HepG2 (cell line): ENCODE results near the gene ATP9A. TPM values are rescaled to one million over a fixed set of nuclear protein-coding genes. Genes with fewer than 3 reads are reported as not detected.

Source experiments
- BCL6 ChIP-seq: IDR thresholded peaks from 2 replicates; pipeline ENCODE4 v1.6.1; 2016; ENCODE audit warnings: missing genetic modification reagents, missing compliant biosample characterization
- FOXK1 ChIP-seq: sonication (generic); formaldehyde crosslinking; IDR thresholded peaks from 2 replicates; pipeline ENCODE4 v1.4.0; 2020; ENCODE audit warnings: low read depth, missing genetic modification reagents, borderline replicate concordance
- GATAD2A ChIP-seq: IDR thresholded peaks from 2 replicates; pipeline ENCODE4 v1.6.1; 2016
- KAT2B ChIP-seq: fragments of 150-350 bp; IDR thresholded peaks from 2 replicates; pipeline ENCODE4 v1.6.1; 2014; ENCODE audit warnings: low read depth, low read length, borderline replicate concordance
- NR2F6 ChIP-seq, 2 experiments: IDR thresholded peaks; 2 replicates each; pipeline ENCODE4 v1.6.1; 2016; ENCODE audit warnings: antibody characterized with exemption in 1 of 2, mild to moderate bottlenecking in 1 of 2
- PAX8 ChIP-seq: sonication (generic); formaldehyde crosslinking; IDR thresholded peaks from 2 replicates; pipeline ENCODE4 v1.8.0; 2022; ENCODE audit warnings: mild to moderate bottlenecking, missing genetic modification reagents, borderline replicate concordance
- PHF20 ChIP-seq: sonication (generic); formaldehyde crosslinking; IDR thresholded peaks from 2 replicates; pipeline ENCODE4 v1.5.0; 2020; ENCODE audit warnings: mild to moderate bottlenecking, missing genetic modification reagents
- PITX1 ChIP-seq: sonication (generic); formaldehyde crosslinking; IDR thresholded peaks from 2 replicates; pipeline ENCODE4 v1.5.1; 2020; ENCODE audit warnings: mild to moderate bottlenecking, missing genetic modification reagents
- PTBP1 ChIP-seq: fragments of 200-400 bp; formaldehyde crosslinking; IDR thresholded peaks from 2 replicates; pipeline ENCODE4 v1.6.1; 2018; ENCODE audit warnings: low read length, low read depth; ENCODE audit not compliant: poor library complexity, severe bottlenecking
- RARA ChIP-seq: IDR thresholded peaks from 2 replicates; pipeline ENCODE4 v1.6.1; 2016; ENCODE audit warnings: missing genetic modification reagents, missing compliant biosample characterization
- RXRB ChIP-seq: IDR thresholded peaks from 2 replicates; pipeline ENCODE4 v1.6.1; 2016; ENCODE audit warnings: borderline replicate concordance, missing genetic modification reagents, missing compliant biosample characterization
- ZFP1 ChIP-seq: IDR thresholded peaks from 2 replicates; pipeline ENCODE4 v1.6.1; 2016
- ZKSCAN5 ChIP-seq: sonication (generic); formaldehyde crosslinking; IDR thresholded peaks from 2 replicates; pipeline ENCODE4 v1.5.1; 2020; ENCODE audit warnings: mild to moderate bottlenecking, missing genetic modification reagents
- ZNF577 ChIP-seq: sonication (generic); formaldehyde crosslinking; IDR thresholded peaks from 2 replicates; pipeline ENCODE4 v1.4.0; 2020; ENCODE audit warnings: mild to moderate bottlenecking, low read depth, missing genetic modification reagents, borderline replicate concordance
- ZNF782 ChIP-seq: sonication (generic); formaldehyde crosslinking; IDR thresholded peaks from 2 replicates; pipeline ENCODE4 v1.4.0; 2020; ENCODE audit warnings: missing genetic modification reagents, mild to moderate bottlenecking, borderline replicate concordance
- ZSCAN25 ChIP-seq: sonication (generic); formaldehyde crosslinking; IDR thresholded peaks from 2 replicates; pipeline ENCODE4 v1.8.0; 2022; ENCODE audit warnings: mild to moderate bottlenecking, missing genetic modification reagents
- polyA plus RNA-seq, 8 experiments: library from polyadenylated mRNA; depleted of rRNA in 3 of 8; stranded (reverse) in 7 of 8; unstranded in 1 of 8; fragments of >200 nt; fragmentation: Illumina TruSeq in 4 of 8; extraction: Trizol in 4 of 8; gene quantifications; 2 replicates each; pipeline versions ENCODE4 v1.2.1 to v1.2.3, GENCODE V29; 2011 to 2016; ENCODE audit warnings: low read depth in 4 of 8, missing spikeins in 1 of 8, mixed read lengths in 1 of 8; ENCODE audit not compliant: insufficient read depth in 1 of 8
- total RNA-seq, 5 experiments: library from RNA; depleted of rRNA; stranded (reverse); fragments of >200 nt; fragmentation: Illumina TruSeq; extraction: Trizol; gene quantifications; 2 replicates each; pipeline ENCODE4 v1.2.3, GENCODE V29; 2016; ENCODE audit warnings: low read depth in 1 of 5
- TF ChIP-seq, protein P1 (sequence below): sonication (generic); formaldehyde crosslinking; IDR thresholded peaks from 2 replicates; pipeline ENCODE4 v1.4.0; 2020; ENCODE audit warnings: mild to moderate bottlenecking, missing genetic modification reagents
- TF ChIP-seq, protein P2 (sequence below): IDR thresholded peaks from 2 replicates; pipeline ENCODE4 v1.6.1; 2016
- TF ChIP-seq, protein P3 (sequence below): IDR thresholded peaks from 2 replicates; pipeline ENCODE4 v1.6.1; 2012; ENCODE audit warnings: inconsistent platforms
- TF ChIP-seq, protein P4 (sequence below): IDR thresholded peaks from 2 replicates; pipeline ENCODE4 v1.4.0; 2020; ENCODE audit warnings: mild to moderate bottlenecking, missing genetic modification reagents

Gene ATP9A
- total and polyA plus RNA-seq, 2 of the 13 experiments (the other 11 are each of a cell fraction or from before 2014, with no cell fraction given), result 11.8 to 18.5 TPM

DNA sequence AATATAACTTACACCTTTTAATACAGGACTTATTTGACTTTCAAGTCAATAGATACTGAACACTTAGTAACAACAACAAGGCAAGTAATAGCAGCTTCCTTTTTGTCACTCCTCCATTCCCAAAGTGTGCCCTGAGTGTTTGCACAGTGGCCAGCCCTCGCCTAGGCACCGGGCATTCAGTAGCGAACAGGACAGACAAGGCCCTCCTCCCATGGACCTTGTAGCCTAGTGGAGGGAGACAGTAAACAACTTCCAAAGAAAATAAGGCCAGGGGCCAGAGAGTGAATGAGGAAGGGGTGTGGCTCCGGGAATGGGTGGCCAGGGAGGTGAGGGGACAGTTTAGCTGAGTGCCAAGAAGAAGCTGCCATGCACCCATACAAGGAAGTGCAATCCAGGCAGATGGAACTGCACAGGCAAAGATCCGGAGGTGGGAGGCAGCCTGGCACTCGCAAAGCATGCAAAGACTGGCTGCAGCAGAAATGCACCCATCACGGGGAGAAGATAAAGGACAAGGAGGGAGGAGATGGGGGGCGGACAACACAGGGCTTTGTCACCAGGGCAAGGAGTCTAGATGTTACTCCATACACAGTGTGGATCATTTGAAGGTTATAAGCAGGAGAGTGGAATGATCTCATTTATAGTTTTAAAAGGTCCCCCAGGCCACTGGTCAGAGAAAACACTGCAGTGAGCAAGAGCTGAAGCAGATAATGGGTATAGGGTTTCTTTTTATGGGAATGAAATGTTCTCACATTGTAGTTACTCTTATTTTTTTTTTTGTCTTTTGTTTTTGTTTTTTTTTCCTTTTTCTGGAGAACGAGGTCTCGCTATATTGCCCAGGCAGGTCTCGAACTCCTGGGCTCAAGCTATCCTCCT lies 32.2 kb downstream of the ATP9A start (continued):
- TF ChIP-seq FOXK1 (CRISPR knock-in tag), result peak; percentile 34; the same call in 1 of the 2 replicates
- TF ChIP-seq ZKSCAN5 (CRISPR knock-in tag), result peak; percentile 81
- TF ChIP-seq ZNF782 (CRISPR knock-in tag), result no peak
- TF ChIP-seq ZNF577 (CRISPR knock-in tag), result no peak
- TF ChIP-seq, protein P1, sequence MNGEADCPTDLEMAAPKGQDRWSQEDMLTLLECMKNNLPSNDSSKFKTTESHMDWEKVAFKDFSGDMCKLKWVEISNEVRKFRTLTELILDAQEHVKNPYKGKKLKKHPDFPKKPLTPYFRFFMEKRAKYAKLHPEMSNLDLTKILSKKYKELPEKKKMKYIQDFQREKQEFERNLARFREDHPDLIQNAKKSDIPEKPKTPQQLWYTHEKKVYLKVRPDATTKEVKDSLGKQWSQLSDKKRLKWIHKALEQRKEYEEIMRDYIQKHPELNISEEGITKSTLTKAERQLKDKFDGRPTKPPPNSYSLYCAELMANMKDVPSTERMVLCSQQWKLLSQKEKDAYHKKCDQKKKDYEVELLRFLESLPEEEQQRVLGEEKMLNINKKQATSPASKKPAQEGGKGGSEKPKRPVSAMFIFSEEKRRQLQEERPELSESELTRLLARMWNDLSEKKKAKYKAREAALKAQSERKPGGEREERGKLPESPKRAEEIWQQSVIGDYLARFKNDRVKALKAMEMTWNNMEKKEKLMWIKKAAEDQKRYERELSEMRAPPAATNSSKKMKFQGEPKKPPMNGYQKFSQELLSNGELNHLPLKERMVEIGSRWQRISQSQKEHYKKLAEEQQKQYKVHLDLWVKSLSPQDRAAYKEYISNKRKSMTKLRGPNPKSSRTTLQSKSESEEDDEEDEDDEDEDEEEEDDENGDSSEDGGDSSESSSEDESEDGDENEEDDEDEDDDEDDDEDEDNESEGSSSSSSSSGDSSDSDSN, result no peak
- no peak for TF ChIP-seq NR2F6 (IDR thresholded peaks at IDR 0.05)
- peak; percentile 58; the same call in 1 of the 2 replicates for TF ChIP-seq NR2F6 (CRISPR knock-in tag; IDR thresholded peaks at IDR 0.05)
- TF ChIP-seq KAT2B, result no peak
- peak; percentile 67 for TF ChIP-seq BCL6 (CRISPR knock-in tag)
- no peak for TF ChIP-seq PTBP1
- TF ChIP-seq GATAD2A (CRISPR knock-in tag), result peak; percentile 64
- TF ChIP-seq PAX8, result no peak
- TF ChIP-seq, protein P2, sequence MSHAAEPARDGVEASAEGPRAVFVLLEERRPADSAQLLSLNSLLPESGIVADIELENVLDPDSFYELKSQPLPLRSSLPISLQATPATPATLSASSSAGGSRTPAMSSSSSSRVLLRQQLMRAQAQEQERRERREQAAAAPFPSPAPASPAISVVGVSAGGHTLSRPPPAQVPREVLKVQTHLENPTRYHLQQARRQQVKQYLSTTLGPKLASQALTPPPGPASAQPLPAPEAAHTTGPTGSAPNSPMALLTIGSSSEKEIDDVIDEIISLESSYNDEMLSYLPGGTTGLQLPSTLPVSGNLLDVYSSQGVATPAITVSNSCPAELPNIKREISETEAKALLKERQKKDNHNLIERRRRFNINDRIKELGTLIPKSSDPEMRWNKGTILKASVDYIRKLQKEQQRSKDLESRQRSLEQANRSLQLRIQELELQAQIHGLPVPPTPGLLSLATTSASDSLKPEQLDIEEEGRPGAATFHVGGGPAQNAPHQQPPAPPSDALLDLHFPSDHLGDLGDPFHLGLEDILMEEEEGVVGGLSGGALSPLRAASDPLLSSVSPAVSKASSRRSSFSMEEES (CRISPR knock-in tag), result no peak
- TF ChIP-seq, protein P3, sequence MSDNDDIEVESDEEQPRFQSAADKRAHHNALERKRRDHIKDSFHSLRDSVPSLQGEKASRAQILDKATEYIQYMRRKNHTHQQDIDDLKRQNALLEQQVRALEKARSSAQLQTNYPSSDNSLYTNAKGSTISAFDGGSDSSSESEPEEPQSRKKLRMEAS, result 0 out of 2 replicates have a peak, but pooled peaks have one; percentile 31
- peak; percentile 47; the same call in 1 of the 2 replicates for TF ChIP-seq PITX1 (CRISPR knock-in tag)
- peak; percentile 77 for TF ChIP-seq RXRB (CRISPR knock-in tag)
- TF ChIP-seq ZFP1 (CRISPR knock-in tag), result peak; percentile 98
- TF ChIP-seq ZSCAN25 (CRISPR knock-in tag), result 0 out of 2 replicates have a peak, but pooled peaks have one; percentile 34
- TF ChIP-seq PHF20 (CRISPR knock-in tag), result no peak
- TF ChIP-seq, protein P4, sequence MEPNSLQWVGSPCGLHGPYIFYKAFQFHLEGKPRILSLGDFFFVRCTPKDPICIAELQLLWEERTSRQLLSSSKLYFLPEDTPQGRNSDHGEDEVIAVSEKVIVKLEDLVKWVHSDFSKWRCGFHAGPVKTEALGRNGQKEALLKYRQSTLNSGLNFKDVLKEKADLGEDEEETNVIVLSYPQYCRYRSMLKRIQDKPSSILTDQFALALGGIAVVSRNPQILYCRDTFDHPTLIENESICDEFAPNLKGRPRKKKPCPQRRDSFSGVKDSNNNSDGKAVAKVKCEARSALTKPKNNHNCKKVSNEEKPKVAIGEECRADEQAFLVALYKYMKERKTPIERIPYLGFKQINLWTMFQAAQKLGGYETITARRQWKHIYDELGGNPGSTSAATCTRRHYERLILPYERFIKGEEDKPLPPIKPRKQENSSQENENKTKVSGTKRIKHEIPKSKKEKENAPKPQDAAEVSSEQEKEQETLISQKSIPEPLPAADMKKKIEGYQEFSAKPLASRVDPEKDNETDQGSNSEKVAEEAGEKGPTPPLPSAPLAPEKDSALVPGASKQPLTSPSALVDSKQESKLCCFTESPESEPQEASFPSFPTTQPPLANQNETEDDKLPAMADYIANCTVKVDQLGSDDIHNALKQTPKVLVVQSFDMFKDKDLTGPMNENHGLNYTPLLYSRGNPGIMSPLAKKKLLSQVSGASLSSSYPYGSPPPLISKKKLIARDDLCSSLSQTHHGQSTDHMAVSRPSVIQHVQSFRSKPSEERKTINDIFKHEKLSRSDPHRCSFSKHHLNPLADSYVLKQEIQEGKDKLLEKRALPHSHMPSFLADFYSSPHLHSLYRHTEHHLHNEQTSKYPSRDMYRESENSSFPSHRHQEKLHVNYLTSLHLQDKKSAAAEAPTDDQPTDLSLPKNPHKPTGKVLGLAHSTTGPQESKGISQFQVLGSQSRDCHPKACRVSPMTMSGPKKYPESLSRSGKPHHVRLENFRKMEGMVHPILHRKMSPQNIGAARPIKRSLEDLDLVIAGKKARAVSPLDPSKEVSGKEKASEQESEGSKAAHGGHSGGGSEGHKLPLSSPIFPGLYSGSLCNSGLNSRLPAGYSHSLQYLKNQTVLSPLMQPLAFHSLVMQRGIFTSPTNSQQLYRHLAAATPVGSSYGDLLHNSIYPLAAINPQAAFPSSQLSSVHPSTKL (CRISPR knock-in tag), result peak; percentile 74
- TF ChIP-seq RARA (CRISPR knock-in tag), result peak; percentile 70; the same call in 1 of the 2 replicates
